GM18508 (cell line): ENCODE measurements around the gene GPATCH2.
"Not testable (repeated sequence)": the region's sequence is repeated elsewhere in the genome, so short reads cannot be mapped to it uniquely, and the experiment has no call there.

Source experiments
- ATAC-seq: cut with Tn5 transposase; IDR thresholded peaks from one replicate; pipeline ENCODE4 v1.9.1; 2021; ENCODE audit warnings: moderate number of reproducible peaks; ENCODE audit not compliant: insufficient read depth, unreplicated experiment

GPATCH2 gene

GRCh38 chr1:217528271-217528670, 102.6 kb downstream of the GPATCH2 start:
- no peak for ATAC-seq

- no peak for ATAC-seq
Observed at GRCh38 chr1:217527151-217527550, 103.7 kb downstream of the GPATCH2 start.

DNA sequence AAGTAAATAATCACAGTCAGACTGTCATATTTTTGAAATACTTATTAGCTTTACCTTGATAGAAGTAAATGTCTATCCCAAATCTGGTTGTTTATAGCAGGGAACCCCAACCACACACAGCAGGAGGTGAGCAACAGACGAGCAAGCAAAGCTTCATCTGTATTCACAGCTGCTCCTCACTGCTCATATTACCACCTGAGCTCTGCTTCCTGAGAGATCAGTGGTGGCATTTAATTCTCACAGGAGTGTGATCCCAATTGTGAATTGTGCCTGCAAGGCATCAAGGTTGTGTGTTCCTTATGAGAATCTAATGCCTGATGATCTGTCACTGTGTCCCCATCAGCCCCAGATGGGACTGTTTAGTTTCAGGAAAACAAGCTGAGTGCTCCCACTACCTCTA, 104.3 kb downstream of the GPATCH2 start:
- ATAC-seq: no peak

GRCh38 chr1:217525773-217526490, 105.0 kb downstream of the GPATCH2 start:
- ATAC-seq: no peak

GRCh38 chr1:217524787-217525520, 105.9 kb downstream of the GPATCH2 start:
- ATAC-seq: no peak

GRCh38 chr1:217523921-217524320, 107.0 kb downstream of the GPATCH2 start:
- ATAC-seq: not testable (repeated sequence)

DNA sequence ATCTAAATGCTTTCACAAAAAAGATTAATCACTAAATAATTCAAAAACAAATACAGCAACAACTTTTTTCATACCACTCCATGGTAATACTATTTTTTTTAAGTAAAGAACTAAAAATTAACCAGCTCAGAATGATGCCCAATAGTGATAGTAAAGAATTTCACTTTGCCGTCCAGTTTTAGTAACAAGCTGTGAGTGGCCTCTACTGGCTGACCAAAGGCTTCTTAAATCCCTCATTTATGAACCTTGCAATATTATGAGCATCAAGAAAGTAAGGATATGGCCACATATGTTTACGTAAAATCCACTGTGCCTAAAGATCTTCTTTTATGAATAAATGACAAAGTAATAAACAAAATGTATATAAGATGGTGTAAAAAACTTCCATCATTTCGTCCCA, 108.6 kb downstream of the GPATCH2 start:
- no peak for ATAC-seq

- no peak for ATAC-seq
Observed at GRCh38 chr1:217521317-217521716, 109.6 kb downstream of the GPATCH2 start.

- ATAC-seq: no peak
Observed at GRCh38 chr1:217506878-217507277, 124.0 kb downstream of the GPATCH2 start.

DNA sequence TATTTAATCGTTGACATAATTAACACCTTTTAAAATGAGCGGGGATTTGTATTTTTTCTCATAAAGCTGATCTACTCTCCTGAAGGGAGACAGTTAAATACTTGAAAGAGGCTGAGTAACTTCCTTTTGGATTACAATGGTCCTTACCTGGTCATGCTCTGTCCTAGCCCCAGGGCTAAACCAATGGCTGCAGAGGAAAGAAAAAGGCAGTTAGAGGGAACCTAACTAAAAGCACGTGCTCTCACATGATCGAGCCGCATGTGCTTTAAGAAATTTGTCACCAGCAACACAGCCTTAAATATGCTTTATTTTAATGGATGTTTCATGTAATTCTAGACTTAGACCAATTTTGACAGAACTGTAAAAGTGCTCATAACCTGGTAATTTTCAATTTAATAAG, 132.7 kb downstream of the GPATCH2 start:
- no peak for ATAC-seq

DNA sequence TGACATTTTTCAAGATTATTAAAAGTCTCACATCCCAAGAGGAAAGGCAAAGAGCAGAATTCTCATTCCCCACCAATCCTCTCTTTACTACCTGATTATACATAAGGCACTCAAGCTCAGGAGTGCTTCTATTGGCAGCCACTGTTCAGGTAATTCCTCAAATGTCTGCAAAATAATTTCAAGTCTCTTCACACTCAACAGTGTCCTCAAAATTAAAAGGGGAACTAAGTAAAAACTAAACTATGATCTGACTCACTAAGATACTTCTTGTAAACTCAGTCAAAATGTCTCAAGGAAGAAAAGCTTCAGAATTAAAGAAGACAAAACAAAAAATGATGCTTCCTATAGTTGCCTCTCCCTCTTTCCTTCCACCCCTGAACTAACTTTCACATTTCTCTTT, 135.6 kb downstream of the GPATCH2 start:
- peak; percentile 93 for ATAC-seq

- peak; percentile 59 for ATAC-seq
Observed at GRCh38 chr1:217494767-217495166, 136.1 kb downstream of the GPATCH2 start.

DNA sequence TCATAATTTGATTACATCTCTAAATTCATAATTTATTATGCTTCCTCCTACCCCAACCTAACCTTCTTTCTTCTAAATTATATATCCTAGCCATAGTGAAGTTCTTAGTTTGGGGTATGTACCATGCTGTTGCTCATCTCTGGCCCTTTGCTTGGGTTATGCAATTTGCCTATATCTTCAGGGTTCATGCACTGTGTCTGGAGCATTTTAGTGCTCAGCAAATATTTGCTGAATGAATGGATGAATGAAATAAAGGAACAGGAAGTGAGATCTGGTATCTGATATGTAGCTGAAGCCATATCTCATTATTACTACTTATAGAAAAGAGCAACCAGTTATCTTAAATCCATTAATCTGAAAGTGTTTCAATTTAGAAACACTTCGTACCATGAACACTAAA, 137.6 kb downstream of the GPATCH2 start:
- ATAC-seq: no peak

GRCh38 chr1:217484871-217485270, 146.0 kb downstream of the GPATCH2 start:
- ATAC-seq: no peak

- peak; percentile 96 for ATAC-seq
Observed at GRCh38 chr1:217482356-217483102, 148.4 kb downstream of the GPATCH2 start.

DNA sequence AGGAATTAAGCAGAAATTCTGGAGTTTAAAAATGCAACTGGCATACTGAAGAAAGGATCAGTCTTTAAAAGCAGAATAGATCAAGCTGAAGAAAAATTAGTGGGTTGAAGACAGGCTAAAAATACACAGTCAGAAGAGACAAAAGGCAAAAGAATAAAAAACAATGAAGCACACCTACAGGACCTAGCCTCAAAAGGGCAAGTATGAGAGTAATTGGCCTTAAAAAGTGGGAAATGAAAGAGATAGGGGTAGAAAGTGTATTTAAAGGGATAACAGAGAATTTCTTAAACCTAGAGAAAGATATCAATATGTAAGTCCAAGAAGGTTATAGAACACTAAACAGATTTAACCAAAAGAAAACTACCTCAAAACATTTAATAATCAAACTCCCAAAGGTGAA, 152.4 kb downstream of the GPATCH2 start:
- ATAC-seq: no peak

DNA sequence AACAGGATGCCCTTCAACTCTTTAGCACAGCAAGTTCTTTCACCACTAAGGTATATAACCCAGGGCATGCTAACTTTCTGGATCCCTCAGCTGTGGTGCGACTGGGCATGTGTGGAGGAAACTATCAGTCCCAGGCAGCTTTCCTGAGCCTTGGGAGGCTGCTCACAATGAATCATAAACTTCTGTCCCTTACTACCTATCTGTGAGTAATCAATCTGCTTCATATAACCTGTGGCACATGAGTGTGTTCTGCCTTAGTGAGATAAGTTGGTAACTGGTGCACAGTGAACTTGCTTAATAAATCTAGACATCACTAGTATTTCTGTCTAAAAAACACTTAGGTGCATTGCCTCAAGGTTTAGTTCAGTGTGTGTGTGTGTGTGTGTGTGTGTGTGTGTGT, 158.0 kb downstream of the GPATCH2 start:
- ATAC-seq: no peak

DNA sequence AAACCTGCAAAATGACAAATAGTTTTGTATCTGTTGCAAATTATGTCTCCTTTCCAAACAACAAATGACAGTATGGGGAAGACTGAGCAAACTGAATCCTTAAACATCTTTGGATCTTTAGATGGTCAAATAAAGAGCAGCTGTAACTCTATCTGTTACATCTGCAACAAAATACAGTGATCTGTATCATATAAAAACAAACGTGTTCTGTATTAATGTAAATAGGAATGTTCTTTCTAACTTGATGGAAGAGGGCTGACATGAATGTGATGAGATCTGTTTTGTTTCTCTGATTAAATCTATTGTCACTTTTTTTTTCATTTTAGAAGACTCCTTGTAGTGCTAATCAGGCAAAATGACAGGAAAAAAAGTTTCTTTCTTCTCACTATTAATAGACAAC, 159.5 kb downstream of the GPATCH2 start:
- no peak for ATAC-seq

GRCh38 chr1:217469983-217470382, 160.9 kb downstream of the GPATCH2 start:
- ATAC-seq: no peak

- no peak for ATAC-seq
Observed at GRCh38 chr1:217465102-217465501, 165.8 kb downstream of the GPATCH2 start.

DNA sequence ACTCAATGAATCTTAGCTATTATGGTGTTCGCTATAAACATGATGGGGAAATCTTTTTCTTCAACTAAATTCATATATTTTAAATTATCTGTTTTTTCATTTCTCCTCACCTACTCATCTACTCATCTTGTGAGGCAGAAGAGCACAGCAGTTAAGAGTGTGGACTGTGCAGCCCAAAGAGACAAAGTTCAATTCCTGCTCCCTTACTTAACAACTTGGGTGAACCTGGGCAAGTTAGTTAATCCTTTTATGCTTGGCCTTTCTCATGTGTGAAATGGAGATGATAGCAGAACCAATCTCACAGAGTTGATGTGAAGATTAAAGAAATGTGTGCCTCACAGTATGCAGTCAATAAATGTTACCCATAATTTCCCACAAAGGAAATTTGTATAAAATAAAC, 168.2 kb downstream of the GPATCH2 start:
- ATAC-seq: no peak
